Fibroblast of pulmonary artery (primary cell): ENCODE results near the gene CLTCL1.

ENCODE experiments used
- DNase-seq: peaks from one replicate; pipeline ENCODE4 v3.0.0-alpha.2; 2010; ENCODE audit warnings: low read depth
- H3K4me3 ChIP-seq: replicated peaks from 2 replicates; pipeline ENCODE4 v1.5.1; 2011; ENCODE audit warnings: low read depth, mild to moderate bottlenecking, control low read depth, low read length, moderate library complexity
- CTCF ChIP-seq: IDR thresholded peaks from 2 replicates; pipeline ENCODE4 v1.5.1; 2011; ENCODE audit warnings: mild to moderate bottlenecking, control low read depth, low read length, inconsistent platforms; ENCODE audit errors: missing control alignments

CLTCL1 gene

GRCh38 chr22:19184276-19184997 is 107.1 kb downstream of the CLTCL1 start:
- no peak for TF ChIP-seq CTCF
- H3K4me3 ChIP-seq: no peak overlapping the region
- DNase-seq: no peak

GRCh38 chr22:19183216-19183615 is 108.3 kb downstream of the CLTCL1 start:
- TF ChIP-seq CTCF: no peak

GRCh38 chr22:19182472-19183157 is 108.9 kb downstream of the CLTCL1 start:
- DNase-seq: no peak
- no peak for TF ChIP-seq CTCF
- H3K4me3 ChIP-seq: no peak overlapping the region

More at GRCh38 chr22:19183216-19183615, 108.3 kb downstream of the CLTCL1 start:
- no peak overlapping the region for H3K4me3 ChIP-seq
- no peak for DNase-seq

GRCh38 chr22:19181786-19182471 is 109.6 kb downstream of the CLTCL1 start:
- DNase-seq: no peak
- H3K4me3 ChIP-seq: no peak overlapping the region

GRCh38 chr22:19180740-19181410 is 110.6 kb downstream of the CLTCL1 start:
- no peak for DNase-seq
- no peak for TF ChIP-seq CTCF
- no peak overlapping the region for H3K4me3 ChIP-seq

More at GRCh38 chr22:19181786-19182471, 109.6 kb downstream of the CLTCL1 start:
- TF ChIP-seq CTCF: no peak

GRCh38 chr22:19180234-19180633 is 111.3 kb downstream of the CLTCL1 start:
- no peak overlapping the region for H3K4me3 ChIP-seq
- TF ChIP-seq CTCF: no peak
- no peak for DNase-seq
